Transverse colon (tissue), 4 donors: ENCODE data around the gene DRC7. TPM values are rescaled to one million over a fixed set of nuclear protein-coding genes. Genes with fewer than 3 reads are reported as not detected.

Experiments used
- DNase-seq: peaks from one replicate; pipeline ENCODE4 v3.0.0-alpha.2; 2019
- H3K27ac ChIP-seq, 4 donors: fragments of 200-600 bp; sonication (generic); 2 replicates each; pipeline ENCODE4 v1.5.1; 2016 to 2018; ENCODE audit warnings: inconsistent platforms in 4 of 4
- H3K27me3 ChIP-seq: fragments of 200-600 bp; sonication (generic); 2 replicates; pipeline ENCODE4 v1.5.1; 2017; ENCODE audit warnings: inconsistent platforms
- H3K36me3 ChIP-seq, 4 donors: fragments of 200-600 bp; sonication (generic); 2 replicates each; pipeline ENCODE4 v1.5.1; 2017 to 2019; ENCODE audit warnings: inconsistent platforms in 4 of 4
- H3K4me1 ChIP-seq, 4 donors: fragments of 200-600 bp; sonication (generic); 2 replicates each; pipeline ENCODE4 v1.5.1; 2017 to 2020; ENCODE audit warnings: inconsistent platforms in 4 of 4
- H3K4me3 ChIP-seq, 4 donors: fragments of 200-600 bp; sonication (generic); 1 replicate in 1 of 4; 2 replicates in 3 of 4; pipeline versions ENCODE4 v1.5.1 to v1.6.1; 2017 to 2019; ENCODE audit warnings: inconsistent platforms in 4 of 4
- H3K9me3 ChIP-seq, 2 donors: fragments of 200-600 bp; sonication (generic); 2 replicates each; pipeline ENCODE4 v1.5.1; 2017 to 2019; ENCODE audit warnings: inconsistent platforms in 2 of 2
- CTCF ChIP-seq, 5 experiments: fragments of 200-600 bp in 3 of 5; fragments of 450-650 bp in 2 of 5; sonication (generic) in 3 of 5; IDR thresholded peaks; 1 replicate in 2 of 5; 2 replicates in 3 of 5; pipeline ENCODE4 v1.5.1; 2016 to 2017; ENCODE audit warnings: antibody characterized with exemption in 5 of 5, inconsistent platforms in 3 of 5, mild to moderate bottlenecking in 2 of 5, moderate library complexity in 1 of 5
- EP300 ChIP-seq: sonication (generic); formaldehyde crosslinking; IDR thresholded peaks from one replicate; pipeline ENCODE4 v1.6.1; 2017; ENCODE audit warnings: antibody characterized with exemption, low read depth
- POLR2A ChIP-seq: fragments of 450-650 bp; IDR thresholded peaks from one replicate; pipeline ENCODE4 v1.6.1; 2016; ENCODE audit warnings: antibody characterized with exemption, mild to moderate bottlenecking, moderate library complexity
- POLR2AphosphoS5 ChIP-seq, 3 donors: sonication (generic); formaldehyde crosslinking; IDR thresholded peaks; one replicate each; pipeline ENCODE4 v1.6.1; 2016; ENCODE audit warnings: antibody characterized with exemption in 3 of 3
- WGBS, 2 donors: methylation state at CpG; one replicate each; pipeline ENCODE4 v1.1.5; 2018; ENCODE audit warnings: low coverage in 1 of 2; 5-methylcytosine and 5-hydroxymethylcytosine counted together
- in situ Hi-C, 4 donors: fragments of 200-750 bp; cut with MboI; loops; one replicate each; pipeline versions ENCODE4 v1.15.0 to v1.15.1; 2017; ENCODE audit warnings: low sequenced_read_pairs in 3 of 4, low pct_ligation_motif_present in 1 of 4, low pct_unique_long_range_greater_than_20kb in 1 of 4
- intact Hi-C: fragments of 100-400 bp; cut with DNase I; formaldehyde crosslinking; loops from one replicate; pipeline ENCODE4 v1.15.1; 2023; ENCODE audit warnings: low total_unique reads
- total RNA-seq, 4 donors: library from RNA; depleted of rRNA; stranded (reverse); fragments of >200 nt; gene quantifications; one replicate each; pipeline ENCODE4 v1.1.0, GENCODE V29; 2016

Gene DRC7
- total RNA-seq, 4 donors from 2014 or later, result not detected

DNA sequence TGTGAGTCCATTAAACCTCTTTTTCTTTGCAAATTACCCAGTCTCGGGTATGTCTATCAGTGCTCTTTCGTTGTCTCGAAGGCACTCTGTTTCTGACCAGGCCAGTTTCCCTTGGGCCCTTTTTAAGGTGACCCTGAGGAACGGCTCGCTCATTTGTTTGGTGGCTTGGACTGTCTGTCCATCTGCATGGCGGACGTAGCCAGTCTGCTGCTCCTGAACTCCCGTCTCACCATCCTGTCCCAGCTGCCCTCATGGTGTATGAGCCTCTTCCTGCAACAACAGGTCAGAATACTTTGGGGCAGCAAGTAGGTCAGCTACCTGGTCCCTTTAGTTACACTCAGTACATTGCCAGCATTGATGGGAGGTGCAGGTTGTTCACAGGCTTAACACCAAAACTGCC is 19.0 kb downstream of the DRC7 start:
- in situ Hi-C loops, result no loop called here
- Histone ChIP-seq H3K27ac (no peak overlapping the region), H3K4me3 (no peak overlapping the region), H3K9me3 (no peaks in the 10 kb centered on the region), H3K27me3 (no peaks in the 10 kb centered on the region), H3K4me1 (no peaks in the 10 kb centered on the region), H3K36me3 (no peaks in the 10 kb centered on the region)
- 81 to 88% methylated on average over 3 to 8 of the region's 8 CpGs for WGBS, 2 donors
- no peak for DNase-seq
- no peak for TF ChIP-seq CTCF (IDR thresholded peaks at IDR 0.05)
- TF ChIP-seq POLR2AphosphoS5 (IDR thresholded peaks at IDR 0.05), result no peak
- TF ChIP-seq EP300, result no peak
- no peak for TF ChIP-seq POLR2A
- intact Hi-C loops, result no loop called here

- H3K36me3 ChIP-seq, result no peaks in the 10 kb centered on the region
- TF ChIP-seq POLR2A (no peak), CTCF (IDR thresholded peaks at IDR 0.05) (no peak), POLR2AphosphoS5 (IDR thresholded peaks at IDR 0.05) (no peak), EP300 (no peak)
- WGBS, 2 donors, result 84 to 90% methylated on average over 2 to 6 of the region's 6 CpGs
Measured at GRCh38 chr16:57714047-57714446, 19.4 kb downstream of the DRC7 start.

GRCh38 chr16:57720142-57720575 is 25.6 kb downstream of the DRC7 start:
- H3K9me3 ChIP-seq, result no peaks in the 10 kb centered on the region
- H3K36me3 ChIP-seq, result no peaks in the 10 kb centered on the region
- H3K4me3 ChIP-seq, result no peak overlapping the region
- H3K27me3 ChIP-seq, result no peaks in the 10 kb centered on the region
- TF ChIP-seq POLR2AphosphoS5 (IDR thresholded peaks at IDR 0.05) (no peak), CTCF (IDR thresholded peaks at IDR 0.05) (peak; percentile 29 to 49 (median 45)), POLR2A (no peak)
- in situ Hi-C loops, result no loop called here
- H3K4me1 ChIP-seq, result no peaks in the 10 kb centered on the region
- no peak overlapping the region for H3K27ac ChIP-seq
- 66% methylated on average over 3 of the region's 3 CpGs; no CpG with 5 or more reads in 1 of the 2 donors for WGBS, 2 donors
- DNase-seq, result peak; percentile 48
- intact Hi-C loops, result no loop called here

More at GRCh38 chr16:57714047-57714446, 19.4 kb downstream of the DRC7 start:
- in situ Hi-C loops, result no loop called here
- Histone ChIP-seq H3K4me3 (no peak overlapping the region), H3K4me1 (no peaks in the 10 kb centered on the region), H3K9me3 (no peaks in the 10 kb centered on the region), H3K27ac (no peak overlapping the region), H3K27me3 (no peaks in the 10 kb centered on the region)
- DNase-seq, result no peak
- intact Hi-C loops, result no loop called here

- H3K27me3 ChIP-seq, result no peaks in the 10 kb centered on the region
- intact Hi-C loops (no loop called here), in situ Hi-C loops (no loop called here)
- no peaks in the 10 kb centered on the region for H3K36me3 ChIP-seq
- 78% methylated on average over 16 of the region's 17 CpGs; no CpG with 5 or more reads in 1 of the 2 donors for WGBS, 2 donors
- H3K27ac ChIP-seq, result no peak overlapping the region
- H3K9me3 ChIP-seq, result no peaks in the 10 kb centered on the region
- TF ChIP-seq CTCF (IDR thresholded peaks at IDR 0.05) (no peak), EP300 (no peak), POLR2AphosphoS5 (IDR thresholded peaks at IDR 0.05) (no peak), POLR2A (no peak)
- no peak overlapping the region for H3K4me3 ChIP-seq
- DNase-seq, result no peak
- no peaks in the 10 kb centered on the region for H3K4me1 ChIP-seq
Measured at GRCh38 chr16:57721356-57722209, 27.0 kb downstream of the DRC7 start.
